ENCODE data around the gene HSPA1L. TPM values are rescaled to one million over a fixed set of nuclear protein-coding genes. Genes with fewer than 3 reads are reported as not detected.
"Not testable (repeated sequence)": the region's sequence is repeated elsewhere in the genome, so short reads cannot be mapped to it uniquely, and the experiment has no call there.

The HSPA1L gene
- total and polyA plus RNA-seq, 4 experiments from 2014 or later = 1.1 to 8.3 (median 6.3) TPM

DNA sequence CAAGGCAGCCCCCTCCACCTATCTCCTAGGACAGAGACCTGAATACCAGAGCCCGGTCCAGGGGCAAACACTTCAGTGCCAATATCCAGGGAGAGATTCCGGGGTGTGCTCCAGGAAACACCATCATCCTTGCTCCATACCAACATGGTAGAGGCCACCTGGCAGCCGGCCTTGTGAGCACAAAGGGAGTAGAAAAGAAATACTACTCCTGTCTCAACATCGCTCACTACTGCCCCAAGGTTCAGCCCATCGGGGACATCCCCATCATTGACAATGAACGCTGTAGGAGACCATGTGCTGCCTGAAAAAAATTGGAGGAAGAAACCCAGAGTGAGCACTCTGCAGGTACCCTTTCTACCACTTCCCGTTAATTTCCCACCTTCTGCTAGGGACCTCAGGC, 46.1 kb upstream of the HSPA1L start:
- no peak overlapping the region for H3K4me3 ChIP-seq (ENCODE audit: low read length in 2 of 2)
- peaks cover 14 to 33% (median 23%) of the 10 kb centered on the region in 4 donors for H3K4me1 Mint-ChIP-seq
- POLR2A ChIA-PET (ENCODE audit: partially characterized antibody) = interaction anchor here (3.2 kb wide), 1 partner anchor 131 kb away, joined by 16 read pairs; the partner anchor contains the start of gene DDAH2
- H3K4me1 ChIP-seq (ENCODE audit: insufficient read depth, low read length) = peaks cover 16% of the 10 kb centered on the region
- peaks cover 8 to 42% of the 10 kb centered on the region in 2 donors for H3K36me3 Mint-ChIP-seq
- peak overlapping the region in 7 of 8 donors; percentile 17 to 95 (median 91) for H3K4me3 Mint-ChIP-seq
- no peak for DNase-seq
- H3K36me3 ChIP-seq (ENCODE audit: insufficient read depth, low read length) = peaks cover 6% of the 10 kb centered on the region
- H3K27ac ChIP-seq (ENCODE audit: low read depth, low read length) = no peak overlapping the region
- H3K9me3 ChIP-seq (ENCODE audit: control insufficient read depth in 1 of 2, low read length in 2 of 2) = no peaks in the 10 kb centered on the region
- no peaks in the 10 kb centered on the region for H3K27me3 ChIP-seq (ENCODE audit: insufficient read depth, low read length)
- peaks cover 0 to 2% (median 0%) of the 10 kb centered on the region in 8 donors for H3K9me3 Mint-ChIP-seq
- H3K27me3 Mint-ChIP-seq = peaks cover 0 to 2% of the 10 kb centered on the region in 2 donors
- intact Hi-C loops (cut with micrococcal nuclease) = loop anchor here (5.0 kb wide), 1 partner anchor 39 kb away; no protein-coding TSS in a partner anchor
- CTCF ChIA-PET (ENCODE audit: partially characterized antibody) = no interaction called here
- peak overlapping the region in 5 of 7 donors; percentile 42 to 97 (median 95) for H3K27ac Mint-ChIP-seq

DNA sequence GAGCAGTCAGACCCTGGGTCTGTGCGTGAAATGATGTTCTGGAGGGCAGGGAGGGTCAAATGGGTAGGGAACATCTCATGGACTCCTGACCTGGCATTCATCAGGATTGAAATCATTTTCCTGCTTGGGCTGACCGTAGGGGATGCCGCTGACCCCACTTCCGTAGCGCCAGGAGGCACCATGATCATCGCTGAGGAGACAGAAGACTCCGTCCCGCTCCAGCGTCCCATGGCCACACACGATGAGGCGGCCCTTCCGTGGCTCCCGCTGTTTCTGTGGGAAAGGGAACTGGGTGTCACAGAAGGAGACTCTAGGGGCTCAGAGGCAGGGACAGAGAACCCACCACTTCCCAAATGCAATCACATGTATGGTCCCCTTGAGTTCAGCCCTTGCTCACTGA, 45.3 kb upstream of the HSPA1L start:
- Mint-ChIP-seq H3K4me3 (peak overlapping the region in 1 of 8 donors; percentile 60), H3K27me3 (peaks cover 0 to 2% of the 10 kb centered on the region in 2 donors), H3K4me1 (peaks cover 14 to 33% (median 23%) of the 10 kb centered on the region in 4 donors), H3K36me3 (peaks cover 8 to 42% of the 10 kb centered on the region in 2 donors), H3K27ac (peak overlapping the region in 2 of 7 donors; percentile 66 to 88), H3K9me3 (peaks cover 0 to 2% (median 0%) of the 10 kb centered on the region in 8 donors)
- intact Hi-C loops (cut with micrococcal nuclease) = loop anchor here (5.0 kb wide), 1 partner anchor 38 kb away; no protein-coding TSS in a partner anchor
- Histone ChIP-seq H3K4me3 (ENCODE audit: low read length in 2 of 2) (no peak overlapping the region), H3K27ac (ENCODE audit: low read depth, low read length) (no peak overlapping the region), H3K27me3 (ENCODE audit: insufficient read depth, low read length) (no peaks in the 10 kb centered on the region), H3K9me3 (ENCODE audit: control insufficient read depth in 1 of 2, low read length in 2 of 2) (no peaks in the 10 kb centered on the region), H3K4me1 (ENCODE audit: insufficient read depth, low read length) (peaks cover 16% of the 10 kb centered on the region), H3K36me3 (ENCODE audit: insufficient read depth, low read length) (peaks cover 6% of the 10 kb centered on the region)
- POLR2A ChIA-PET (ENCODE audit: partially characterized antibody) = no interaction called here
- CTCF ChIA-PET (ENCODE audit: partially characterized antibody) = no interaction called here
- no peak for DNase-seq

DNA sequence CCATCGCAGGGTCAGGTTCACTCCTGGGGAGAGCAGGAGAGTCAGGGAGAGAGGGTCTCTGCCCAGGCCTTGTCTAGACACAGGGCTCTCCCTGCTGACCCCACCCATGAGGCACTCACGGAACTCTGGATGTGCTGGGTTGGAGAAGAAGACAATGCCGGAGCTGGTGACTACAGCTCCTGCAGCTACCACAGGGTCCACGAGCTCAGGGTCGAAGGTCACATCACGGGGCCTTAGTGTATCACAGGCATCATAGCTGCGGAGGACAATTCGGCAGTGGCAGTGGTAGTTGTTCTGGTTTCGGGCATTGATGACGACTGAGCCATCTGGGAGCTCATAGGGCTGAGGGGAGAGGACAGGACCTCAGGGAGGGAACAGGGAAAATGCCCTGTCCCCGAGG, 44.8 kb upstream of the HSPA1L start:
- no peak overlapping the region for H3K4me3 ChIP-seq (ENCODE audit: low read length in 2 of 2)
- ChIA-PET CTCF (ENCODE audit: partially characterized antibody) (no interaction called here), POLR2A (ENCODE audit: partially characterized antibody) (no interaction called here)
- DNase-seq = peak in 1 of 5 donors; percentile 46
- peaks cover 0 to 2% (median 0%) of the 10 kb centered on the region in 8 donors for H3K9me3 Mint-ChIP-seq
- H3K4me1 ChIP-seq (ENCODE audit: insufficient read depth, low read length) = peaks cover 16% of the 10 kb centered on the region
- peaks cover 8 to 42% of the 10 kb centered on the region in 2 donors for H3K36me3 Mint-ChIP-seq
- H3K4me1 Mint-ChIP-seq = peaks cover 14 to 33% (median 23%) of the 10 kb centered on the region in 4 donors
- H3K36me3 ChIP-seq (ENCODE audit: insufficient read depth, low read length) = peaks cover 6% of the 10 kb centered on the region
- peak overlapping the region in 6 of 7 donors; percentile 23 to 88 (median 73) for H3K27ac Mint-ChIP-seq
- H3K27ac ChIP-seq (ENCODE audit: low read depth, low read length) = no peak overlapping the region
- no peaks in the 10 kb centered on the region for H3K9me3 ChIP-seq (ENCODE audit: control insufficient read depth in 1 of 2, low read length in 2 of 2)
- H3K27me3 ChIP-seq (ENCODE audit: insufficient read depth, low read length) = no peaks in the 10 kb centered on the region
- intact Hi-C loops (cut with micrococcal nuclease) = loop anchor here (5.0 kb wide), 1 partner anchor 38 kb away; no protein-coding TSS in a partner anchor
- peaks cover 0 to 2% of the 10 kb centered on the region in 2 donors for H3K27me3 Mint-ChIP-seq
- H3K4me3 Mint-ChIP-seq = peak overlapping the region in 4 of 8 donors; percentile 25 to 76 (median 58)

DNA sequence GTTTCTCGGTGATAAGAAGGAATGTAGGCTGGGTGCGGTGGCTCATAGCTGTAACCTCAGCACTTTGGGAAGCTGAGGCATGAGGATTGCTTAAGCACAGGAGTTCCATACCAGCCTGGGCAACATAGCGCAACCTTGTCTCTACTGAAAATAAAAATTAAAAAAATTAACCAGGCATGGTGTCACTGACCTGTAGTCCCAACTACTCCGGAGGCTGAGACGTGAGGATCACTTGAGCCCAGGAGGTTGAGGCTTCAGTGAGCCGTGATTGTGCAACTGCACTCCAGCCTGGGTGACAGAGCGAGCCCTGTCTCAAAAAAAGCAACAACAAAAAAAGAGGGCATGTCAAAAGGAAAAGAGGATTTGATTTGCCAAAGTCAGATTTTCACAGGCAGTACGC, 43.6 kb upstream of the HSPA1L start:
- Histone ChIP-seq H3K4me1 (ENCODE audit: insufficient read depth, low read length) (peaks cover 15% of the 10 kb centered on the region), H3K9me3 (ENCODE audit: control insufficient read depth in 1 of 2, low read length in 2 of 2) (no peaks in the 10 kb centered on the region), H3K27me3 (ENCODE audit: insufficient read depth, low read length) (no peaks in the 10 kb centered on the region), H3K4me3 (ENCODE audit: low read length in 2 of 2) (no peak overlapping the region), H3K36me3 (ENCODE audit: insufficient read depth, low read length) (peaks cover 6% of the 10 kb centered on the region), H3K27ac (ENCODE audit: low read depth, low read length) (no peak overlapping the region)
- intact Hi-C loops (cut with micrococcal nuclease) = no loop called here
- Mint-ChIP-seq H3K4me1 (peaks cover 11 to 25% (median 18%) of the 10 kb centered on the region in 4 donors), H3K27me3 (peaks cover 0 to 2% of the 10 kb centered on the region in 2 donors), H3K9me3 (no peaks in the 10 kb centered on the region), H3K4me3 (no peak overlapping the region), H3K27ac (peak overlapping the region in 1 of 7 donors; percentile 48), H3K36me3 (peaks cover 8 to 40% of the 10 kb centered on the region in 2 donors)
- ChIA-PET POLR2A (ENCODE audit: partially characterized antibody) (interaction anchor here (0.9 kb wide), 1 partner anchor 19 kb away, joined by 3 read pairs; no protein-coding TSS in a partner anchor), CTCF (ENCODE audit: partially characterized antibody) (no interaction called here)
- DNase-seq = no peak

DNA sequence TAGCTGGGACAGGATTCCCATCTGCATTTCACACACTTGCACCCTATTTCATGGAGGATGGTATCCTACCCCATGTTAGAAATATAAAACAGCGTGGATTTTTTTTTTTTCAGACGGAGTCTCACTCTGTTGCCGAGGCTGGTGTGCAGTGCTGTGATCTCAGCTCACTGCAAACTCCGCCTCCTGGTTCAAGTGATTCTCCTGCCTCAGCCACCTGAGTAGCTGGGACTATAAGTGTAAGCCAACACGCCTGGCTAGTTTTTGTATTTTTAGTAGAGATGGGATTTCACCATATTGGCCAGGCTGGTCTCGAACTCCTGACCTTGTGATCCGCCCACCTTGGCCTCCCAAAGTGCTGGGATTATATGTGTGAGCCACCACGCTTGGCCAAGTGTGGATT, 42.7 kb upstream of the HSPA1L start:
- H3K4me3 ChIP-seq (ENCODE audit: low read length in 2 of 2); CTCF ChIA-PET (ENCODE audit: partially characterized antibody); H3K4me3 Mint-ChIP-seq; H3K27me3 Mint-ChIP-seq; intact Hi-C loops (cut with micrococcal nuclease); H3K27ac ChIP-seq (ENCODE audit: low read depth, low read length); H3K27me3 ChIP-seq (ENCODE audit: insufficient read depth, low read length); H3K4me1 ChIP-seq (ENCODE audit: insufficient read depth, low read length); DNase-seq; H3K9me3 Mint-ChIP-seq; H3K9me3 ChIP-seq (ENCODE audit: control insufficient read depth in 1 of 2, low read length in 2 of 2); H3K36me3 ChIP-seq (ENCODE audit: insufficient read depth, low read length): not testable (repeated sequence)
- Mint-ChIP-seq H3K36me3 (peaks cover 8 to 35% of the 10 kb centered on the region in 2 donors), H3K4me1 (peaks cover 9 to 17% (median 13%) of the 10 kb centered on the region in 4 donors), H3K27ac (peak overlapping the region in 1 of 7 donors; percentile 7)
- POLR2A ChIA-PET (ENCODE audit: partially characterized antibody) = interaction anchor here (1.1 to 1.3 kb wide), 2 partner anchors 11 to 44 kb away, joined by 4 to 5 read pairs; partner anchors contain the start of gene ZBTB12

DNA sequence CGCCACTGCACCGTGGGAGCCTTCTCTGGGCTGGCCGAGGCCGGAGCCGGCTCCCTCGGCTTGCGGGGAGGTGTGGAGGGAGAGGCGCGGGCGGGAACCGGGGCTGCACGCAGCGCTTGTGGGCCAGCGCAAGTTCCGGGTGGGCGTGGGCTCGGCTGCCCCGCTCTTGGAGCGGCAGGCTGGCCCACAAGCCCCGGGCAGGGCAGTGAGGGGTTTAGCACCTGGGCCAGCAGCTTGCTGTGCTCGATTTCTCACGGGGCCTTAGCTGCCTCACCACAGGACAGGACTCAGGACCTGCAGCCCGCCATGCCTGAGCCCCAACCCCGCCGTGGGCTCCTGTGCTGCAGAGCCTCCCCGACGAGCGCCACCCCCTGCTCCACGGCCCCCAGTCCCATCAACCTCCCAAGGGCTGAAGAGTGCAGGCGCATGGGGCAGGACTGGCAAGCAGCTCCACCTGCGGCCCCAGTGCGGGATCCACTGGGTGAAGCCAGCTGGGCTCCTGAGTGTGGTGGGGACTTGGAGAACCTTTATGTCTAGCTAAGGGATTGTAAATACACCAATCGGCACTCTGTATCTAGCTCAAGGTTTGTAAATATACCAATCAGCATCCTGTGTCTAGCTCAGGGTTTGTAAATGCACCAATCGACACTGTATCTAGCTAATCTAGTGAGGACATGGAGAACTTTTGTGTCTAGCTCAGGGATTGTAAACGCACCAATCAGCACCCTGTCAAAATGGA, 37.1 kb upstream of the HSPA1L start:
- H3K36me3 ChIP-seq (ENCODE audit: insufficient read depth, low read length); POLR2A ChIA-PET (ENCODE audit: partially characterized antibody); H3K27me3 ChIP-seq (ENCODE audit: insufficient read depth, low read length); H3K36me3 Mint-ChIP-seq; H3K27me3 Mint-ChIP-seq; H3K9me3 ChIP-seq (ENCODE audit: control insufficient read depth in 1 of 2, low read length in 2 of 2); intact Hi-C loops (cut with micrococcal nuclease); H3K4me1 Mint-ChIP-seq; H3K27ac ChIP-seq (ENCODE audit: low read depth, low read length); H3K9me3 Mint-ChIP-seq; H3K4me3 ChIP-seq (ENCODE audit: low read length in 2 of 2); H3K4me3 Mint-ChIP-seq; H3K4me1 ChIP-seq (ENCODE audit: insufficient read depth, low read length); CTCF ChIA-PET (ENCODE audit: partially characterized antibody); DNase-seq: not testable (repeated sequence)
- peak overlapping the region in 1 of 7 donors; percentile 77 for H3K27ac Mint-ChIP-seq

DNA sequence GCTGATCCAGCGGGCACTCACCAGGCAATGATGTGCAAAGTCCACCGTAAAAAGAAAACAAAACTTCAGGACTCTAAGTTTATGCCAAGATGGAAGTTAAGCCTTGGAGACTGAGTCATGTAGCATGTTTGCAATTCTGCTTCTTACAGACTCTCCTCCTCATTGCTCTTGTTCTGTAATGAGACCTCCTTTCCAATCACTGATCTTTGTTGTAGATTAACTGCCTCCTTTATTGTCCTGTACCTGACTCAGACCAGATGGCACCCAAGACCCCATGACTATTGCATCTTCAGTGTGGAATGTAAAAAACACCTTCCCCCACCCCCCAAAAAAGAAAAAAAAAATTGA, 36.4 kb upstream of the HSPA1L start:
- H3K4me1 ChIP-seq (ENCODE audit: insufficient read depth, low read length) = no peaks in the 10 kb centered on the region
- no peaks in the 10 kb centered on the region for H3K27me3 ChIP-seq (ENCODE audit: insufficient read depth, low read length)
- Mint-ChIP-seq H3K4me3 (no peak overlapping the region), H3K4me1 (no peaks in the 10 kb centered on the region), H3K27me3 (no peaks in the 10 kb centered on the region), H3K36me3 (no peaks in the 10 kb centered on the region), H3K27ac (peak overlapping the region in 1 of 7 donors; percentile 42), H3K9me3 (no peaks in the 10 kb centered on the region)
- no peak overlapping the region for H3K27ac ChIP-seq (ENCODE audit: low read depth, low read length)
- ChIA-PET POLR2A (ENCODE audit: partially characterized antibody) (no interaction called here), CTCF (ENCODE audit: partially characterized antibody) (no interaction called here)
- DNase-seq = no peak
- no peaks in the 10 kb centered on the region for H3K36me3 ChIP-seq (ENCODE audit: insufficient read depth, low read length)
- intact Hi-C loops (cut with micrococcal nuclease) = no loop called here
- H3K4me3 ChIP-seq (ENCODE audit: low read length in 2 of 2) = no peak overlapping the region
- no peaks in the 10 kb centered on the region for H3K9me3 ChIP-seq (ENCODE audit: control insufficient read depth in 1 of 2, low read length in 2 of 2)

All from CD4-positive, alpha-beta memory T cell (primary cell).